ENCODE measurements around the gene EXOC6B.

The EXOC6B gene

GRCh38 chr2:72825257-72826155 is at the start of gene EXOC6B:
EXOC6B (minus strand) TSS chr2:72826033.
- peak; percentile 74 for DNase-seq (ENCODE audit: low spot score)

DNA sequence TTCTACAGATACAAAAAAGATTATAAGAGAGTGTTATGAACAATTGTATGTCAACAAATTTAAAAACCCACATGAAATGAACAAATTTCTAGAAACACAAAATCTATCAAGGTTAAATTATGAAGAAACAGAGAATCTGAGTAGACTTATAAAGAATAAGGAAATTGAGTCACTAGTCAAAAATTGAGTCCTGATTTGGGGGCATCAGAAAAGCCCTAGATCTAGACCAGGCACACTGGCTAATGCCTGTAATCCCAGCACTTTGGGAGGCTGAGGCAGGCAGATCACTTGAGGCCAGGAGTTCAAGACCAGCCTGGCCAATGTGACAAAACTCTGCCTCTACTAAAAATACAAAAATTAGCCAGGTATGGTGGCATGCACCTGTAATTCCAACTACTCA is 46.0 kb upstream of the EXOC6B start:
- no peak for DNase-seq (ENCODE audit: low spot score)

DNA sequence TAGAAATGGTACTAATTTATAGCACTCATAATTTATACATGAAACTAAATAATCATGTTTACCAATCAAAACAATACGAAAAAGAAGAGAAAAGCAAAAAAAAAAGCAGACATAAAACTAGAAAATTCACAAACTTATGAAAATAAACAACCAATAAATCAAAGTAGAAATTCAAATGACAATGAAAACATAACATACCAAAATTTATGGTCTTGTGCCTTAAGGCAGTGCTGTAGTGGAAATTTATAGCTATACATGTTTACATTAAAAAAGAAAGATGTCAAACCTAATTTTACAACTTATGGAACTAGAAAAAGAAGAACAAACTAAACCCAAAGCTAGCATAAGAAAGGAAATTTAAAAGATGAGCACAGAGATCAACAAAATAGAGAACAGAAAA is 45.2 kb upstream of the EXOC6B start:
- no peak for DNase-seq (ENCODE audit: low spot score)

DNA sequence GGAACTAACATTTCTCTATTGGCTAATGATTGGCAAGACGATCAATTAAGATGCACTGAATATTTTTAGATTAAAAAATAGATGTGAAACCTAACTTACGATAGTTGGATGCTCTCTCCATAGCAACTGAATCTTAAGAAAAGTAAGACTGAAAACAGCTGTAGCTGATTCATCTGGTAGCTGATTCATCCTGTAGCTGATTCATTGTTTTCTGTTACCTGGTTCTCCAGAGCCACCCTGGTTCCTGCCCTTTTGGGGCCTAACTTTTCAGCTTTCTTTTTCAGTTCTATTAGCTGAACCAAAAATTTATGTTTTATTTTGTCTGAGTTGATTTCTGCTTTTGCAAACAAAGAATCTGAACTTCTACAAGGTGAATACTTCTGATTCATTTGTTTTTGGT is 38.7 kb upstream of the EXOC6B start:
- no peak for DNase-seq (ENCODE audit: low spot score)

DNA sequence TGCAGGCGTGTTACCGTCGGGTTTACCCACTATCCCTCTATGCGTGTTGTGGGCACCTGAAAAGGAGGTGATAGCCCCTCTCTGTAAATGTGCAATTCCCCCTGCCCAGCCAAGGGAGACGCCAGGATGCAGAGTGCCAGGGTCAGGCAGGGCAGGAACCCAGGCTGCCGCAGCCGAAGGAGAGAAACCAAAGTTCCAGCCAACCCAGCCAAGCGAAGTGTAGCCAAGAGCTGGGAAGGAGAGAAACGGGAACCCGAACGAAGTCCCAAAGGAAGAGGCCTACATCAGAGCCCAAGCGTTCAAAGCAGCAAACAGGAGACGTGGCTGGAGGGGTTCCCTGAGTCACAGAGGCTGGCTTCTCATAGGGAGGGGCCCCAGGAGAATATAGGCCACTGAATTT is 37.2 kb upstream of the EXOC6B start:
- no peak for DNase-seq (ENCODE audit: low spot score)

DNA sequence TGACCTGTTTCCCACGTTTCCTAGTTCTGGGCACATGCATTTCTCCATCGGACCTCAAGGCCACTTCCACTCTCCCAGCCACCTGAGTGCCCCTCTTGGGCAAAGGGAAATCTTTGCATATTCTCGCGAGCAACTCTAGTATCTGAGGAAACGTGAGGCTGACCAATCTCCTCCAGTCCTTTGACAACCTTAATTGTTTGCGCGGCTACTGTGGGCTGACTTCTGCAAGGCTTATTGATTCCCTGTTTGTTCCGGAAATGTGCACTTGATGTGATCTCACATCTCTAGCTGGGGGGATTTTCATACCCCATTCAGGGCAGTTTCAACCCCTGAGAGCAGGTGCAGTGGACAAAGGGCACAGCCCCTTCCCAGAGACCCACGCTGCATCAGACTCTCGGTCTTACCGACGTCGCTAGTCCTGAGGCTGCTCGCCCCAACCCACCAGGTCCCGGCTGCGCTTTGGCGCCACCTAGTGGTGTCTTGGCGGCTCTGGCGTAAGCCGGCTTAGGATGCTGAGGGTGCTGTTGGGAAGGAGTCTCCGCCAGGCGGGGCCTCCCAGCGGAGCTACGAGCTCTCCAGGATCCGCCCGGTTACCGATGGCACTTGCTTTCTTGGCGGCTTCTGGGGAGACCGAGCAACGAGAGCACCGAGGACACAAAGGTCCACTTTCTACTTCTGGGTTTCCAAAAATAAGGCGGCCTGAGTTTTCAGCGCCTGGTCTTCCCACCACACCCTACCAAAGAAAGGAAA is 36.6 kb upstream of the EXOC6B start:
- peak; percentile 89 for DNase-seq (ENCODE audit: low spot score)

- DNase-seq (ENCODE audit: low spot score): peak; percentile 51
These were observed 34.0 kb upstream of the EXOC6B start for GRCh38 chr2:72859831-72860262.

GRCh38 chr2:72851333-72851732 is 25.5 kb upstream of the EXOC6B start:
- no peak for DNase-seq (ENCODE audit: low spot score)

- no peak for DNase-seq (ENCODE audit: low spot score)
These were observed 23.3 kb upstream of the EXOC6B start for GRCh38 chr2:72849138-72849462.

- no peak for DNase-seq (ENCODE audit: low spot score)
These were observed 22.8 kb upstream of the EXOC6B start for GRCh38 chr2:72848436-72849137.

- DNase-seq (ENCODE audit: low spot score): no peak
These were observed 21.9 kb upstream of the EXOC6B start for GRCh38 chr2:72847534-72848315.

- no peak for DNase-seq (ENCODE audit: low spot score)
These were observed 20.6 kb upstream of the EXOC6B start for GRCh38 chr2:72846171-72847095.

- no peak for DNase-seq (ENCODE audit: low spot score)
These were observed 17.5 kb upstream of the EXOC6B start for GRCh38 chr2:72843301-72843700.

- DNase-seq (ENCODE audit: low spot score): no peak
These were observed 15.8 kb upstream of the EXOC6B start for GRCh38 chr2:72841462-72842125.

- no peak for DNase-seq (ENCODE audit: low spot score)
These were observed 14.2 kb upstream of the EXOC6B start for GRCh38 chr2:72840066-72840465.

- no peak for DNase-seq (ENCODE audit: low spot score)
These were observed 11.3 kb upstream of the EXOC6B start for GRCh38 chr2:72837171-72837570.

DNA sequence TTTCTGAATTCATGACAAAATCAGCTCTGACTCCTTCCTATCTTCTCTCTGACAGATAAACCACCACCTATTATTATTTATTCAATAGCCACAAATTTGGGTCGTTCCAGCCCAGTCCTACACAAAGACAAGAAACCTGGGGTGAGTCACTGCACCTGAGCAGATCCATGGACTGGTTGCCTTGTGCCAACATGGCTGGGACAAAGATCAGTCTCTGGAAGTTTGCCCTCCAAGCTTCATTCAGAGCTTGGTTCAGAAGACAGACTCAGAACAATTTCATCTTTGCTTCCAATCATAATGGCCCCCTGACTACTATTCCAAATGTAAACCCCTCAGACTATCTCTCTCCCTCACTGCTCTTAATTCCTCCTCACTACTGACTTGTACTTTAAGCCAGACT is 9.6 kb upstream of the EXOC6B start:
- DNase-seq (ENCODE audit: low spot score): no peak

- DNase-seq (ENCODE audit: low spot score): no peak
These were observed 8.8 kb upstream of the EXOC6B start for GRCh38 chr2:72834596-72834995.

GRCh38 chr2:72833084-72833714 is 7.4 kb upstream of the EXOC6B start:
- no peak for DNase-seq (ENCODE audit: low spot score)

GRCh38 chr2:72830273-72830672 is 4.4 kb upstream of the EXOC6B start:
- DNase-seq (ENCODE audit: low spot score): no peak
